Adrenal gland (tissue), 12 donors: Measurements from ENCODE around the gene FGFR3. TPM values are rescaled to one million over a fixed set of nuclear protein-coding genes. Genes with fewer than 3 reads are reported as not detected.

Experiments used
- DNase-seq, 7 donors: peaks; one replicate each; pipeline ENCODE4 v3.0.0-alpha.2; 2019 to 2020
- H3K27ac ChIP-seq, 5 donors: fragments of 200-600 bp; sonication (generic) in 4 of 5; 1 replicate in 3 of 5; 2 replicates in 2 of 5; pipeline versions ENCODE4 v1.5.1 to v1.8.0; 2016 to 2020; ENCODE audit warnings: mild to moderate bottlenecking in 1 of 5
- H3K27me3 ChIP-seq: fragments of 200-600 bp; 2 replicates; pipeline ENCODE4 v1.8.0; 2021
- H3K36me3 ChIP-seq, 2 donors: fragments of 200-600 bp; replicated peaks in 1 of 2; 1 replicate in 1 of 2; 2 replicates in 1 of 2; pipeline versions ENCODE4 v1.5.1 to v1.8.0; 2018 to 2022
- H3K4me1 ChIP-seq, 2 donors: fragments of 200-600 bp; replicated peaks in 1 of 2; 1 replicate in 1 of 2; 2 replicates in 1 of 2; pipeline versions ENCODE4 v1.5.1 to v1.8.0; 2018 to 2021
- H3K4me3 ChIP-seq, 4 donors: fragments of 200-600 bp; sonication (generic) in 3 of 4; one replicate each; pipeline ENCODE4 v1.5.1; 2016 to 2018
- H3K9me3 ChIP-seq, 3 donors: fragments of 200-600 bp; sonication (generic) in 1 of 3; replicated peaks in 1 of 3; 1 replicate in 2 of 3; 2 replicates in 1 of 3; pipeline versions ENCODE4 v1.5.1 to v1.8.0; 2016 to 2021
- CTCF ChIP-seq, 6 experiments: fragments of 450-650 bp in 4 of 6; fragments of 200-600 bp in 2 of 6; sonication (generic) in 1 of 6; IDR thresholded peaks; 1 replicate in 5 of 6; 2 replicates in 1 of 6; pipeline versions ENCODE4 v1.5.1 to v1.8.0; 2016 to 2021; ENCODE audit warnings: antibody characterized with exemption in 6 of 6, mild to moderate bottlenecking in 2 of 6, moderate library complexity in 1 of 6
- POLR2A ChIP-seq, 2 donors: fragments of 450-650 bp; IDR thresholded peaks; one replicate each; pipeline ENCODE4 v1.6.1; 2017; ENCODE audit warnings: antibody characterized with exemption in 2 of 2, mild to moderate bottlenecking in 2 of 2, moderate library complexity in 1 of 2
- WGBS, 4 donors: extraction: QIAGEN DNeasy Blood & Tissue Kit in 2 of 4; methylation state at CpG; one replicate each; pipeline versions ENCODE4 v1.1.5 to v1.1.7; 2013 to 2017; 5-methylcytosine and 5-hydroxymethylcytosine counted together
- intact Hi-C, 2 donors: fragments of 100-400 bp; cut with DNase I; formaldehyde crosslinking; loops; one replicate each; pipeline versions ENCODE4 v1.14.1 to v1.15.0; 2022 to 2023
- polyA plus RNA-seq, 3 donors: library from polyadenylated mRNA; stranded (reverse); fragments of 200-250 nt in 2 of 3; fragments of 350-450 nt in 1 of 3; fragmentation: Illumina TruSeq in 1 of 3; extraction: RNeasy Lipid Tissue Mini Kit (QIAGEN cat#74804) in 1 of 3; gene quantifications; one replicate each; pipeline ENCODE4 v1.2.3, GENCODE V29; 2013 to 2014
- total RNA-seq, 9 donors: library from RNA; depleted of rRNA in 4 of 9; stranded (reverse); fragments of >200 nt in 4 of 9; fragments of 120-200 nt in 1 of 9; fragmentation: NEBNext Ultra II Directional in 1 of 9; extraction: Animal tissue kit (Norgen Biotek cat#: 25700) in 1 of 9; gene quantifications; one replicate each; pipeline versions ENCODE4 v1.1.0 to v1.2.4, GENCODE V29; 2013 to 2023
- donor health status: healthy with polysubstance abuse.
- donor health status: Bipolar disorder and iron deficiency.
- donor health status: DM: yes; HTN: yes; CAD: no.
- donor health status: DM: no; HTN: no; CAD: no.
- donor health status: DM: no; HTN: no; CAD: no.
- donor health status: DM: yes; HTN: yes; CAD: no.

The FGFR3 gene
- total and polyA plus RNA-seq, 12 donors = 0.11 to 4.7 (median 1.9) TPM

DNA sequence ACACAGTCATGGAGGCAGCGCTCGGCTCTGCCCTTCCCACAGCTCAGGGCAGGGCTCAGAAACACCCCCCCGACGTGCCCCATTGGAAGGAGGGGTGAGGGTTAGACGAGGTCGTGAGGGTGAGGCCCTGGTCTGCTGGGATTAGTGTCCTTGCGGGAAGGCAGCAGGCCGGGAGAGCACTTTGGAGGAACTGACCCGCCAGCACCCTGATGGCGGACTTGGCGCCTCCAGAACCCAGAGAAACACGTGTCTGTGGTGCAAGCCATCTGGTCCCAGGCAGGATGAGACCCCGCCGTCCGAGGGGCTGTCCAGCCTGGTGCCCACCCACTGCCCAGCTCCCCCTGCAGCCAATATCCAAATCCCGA is 45.5 kb upstream of the FGFR3 start:
- Histone ChIP-seq H3K4me1 (peaks cover 0 to 3% of the 10 kb centered on the region in 2 donors), H3K9me3 (no peaks in the 10 kb centered on the region), H3K4me3 (no peak overlapping the region), H3K36me3 (no peaks in the 10 kb centered on the region), H3K27me3 (peaks cover 4% of the 10 kb centered on the region), H3K27ac (no peak overlapping the region)
- TF ChIP-seq POLR2A (IDR thresholded peaks at IDR 0.05) = no peak
- no peak for TF ChIP-seq CTCF (IDR thresholded peaks at IDR 0.05)
- intact Hi-C loops = loop anchor here (5.0 kb wide), 1 partner anchor 155 kb away; no protein-coding TSS in a partner anchor
- no peak for DNase-seq
- WGBS, 4 donors = 77 to 89% (median 83%) methylated on average over 3 to 16 of the region's 16 CpGs

GRCh38 chr4:1748465-1748995 is 44.6 kb upstream of the FGFR3 start:
- Histone ChIP-seq H3K27me3 (peaks cover 4% of the 10 kb centered on the region), H3K4me1 (peaks cover 0 to 3% of the 10 kb centered on the region in 2 donors), H3K27ac (no peak overlapping the region), H3K4me3 (no peak overlapping the region), H3K9me3 (no peaks in the 10 kb centered on the region), H3K36me3 (no peaks in the 10 kb centered on the region)
- TF ChIP-seq CTCF (IDR thresholded peaks at IDR 0.05) (peak; percentile 66 to 86 (median 76)), POLR2A (IDR thresholded peaks at IDR 0.05) (no peak)
- peak; percentile 69 to 86 (median 78) for DNase-seq
- intact Hi-C loops = loop anchor here (2.0 to 5.0 kb wide), 3 partner anchors 58 to 154 kb away; no protein-coding TSS in a partner anchor
- 3 to 10% (median 6%) methylated on average over 6 to 29 of the region's 29 CpGs for WGBS, 4 donors

DNA sequence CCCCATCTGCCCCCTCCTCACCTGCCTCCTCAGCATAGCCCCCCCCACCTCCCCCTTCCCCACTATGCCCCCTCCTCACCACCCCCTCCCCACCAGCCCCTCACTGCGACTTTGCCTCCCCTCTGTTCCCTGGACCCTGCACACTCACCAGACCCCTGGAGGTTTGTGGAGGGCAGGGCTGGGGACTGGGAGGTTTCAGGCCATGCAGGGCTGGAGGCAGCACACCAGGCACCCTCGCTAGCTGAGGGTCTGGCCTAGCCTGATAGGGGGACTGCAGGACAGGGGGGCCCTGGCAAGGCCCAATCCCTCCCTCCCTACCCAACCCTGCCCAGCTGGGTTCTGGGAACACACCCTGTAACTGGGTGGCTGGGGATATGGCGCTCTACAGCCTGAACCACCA is 43.7 kb upstream of the FGFR3 start:
- Histone ChIP-seq H3K4me3 (no peak overlapping the region), H3K27ac (no peak overlapping the region)
- intact Hi-C loops = loop anchor here (2.0 to 5.0 kb wide), 3 partner anchors 57 to 153 kb away; no protein-coding TSS in a partner anchor

DNA sequence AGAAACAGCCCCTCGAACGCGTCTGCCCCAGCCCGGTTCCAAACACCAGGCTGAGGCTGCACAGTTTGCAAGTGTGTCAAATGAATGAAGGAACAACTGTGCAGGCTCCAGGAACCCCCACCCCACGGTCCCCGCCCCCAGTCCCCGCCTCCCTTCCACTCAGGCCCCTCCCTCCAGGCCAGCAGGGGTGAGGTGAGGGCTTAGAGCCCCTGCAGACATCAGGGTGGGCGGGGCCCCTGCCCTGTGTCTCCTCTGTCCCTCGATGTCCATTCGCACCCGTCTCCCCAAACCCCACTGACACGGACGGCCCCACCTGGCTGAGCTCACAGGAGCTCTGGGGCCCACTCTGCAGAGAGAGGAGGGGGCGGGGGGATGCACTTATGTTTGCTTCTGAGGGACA is 43.3 kb upstream of the FGFR3 start:
- Histone ChIP-seq H3K36me3 (no peaks in the 10 kb centered on the region), H3K9me3 (no peaks in the 10 kb centered on the region), H3K4me3 (no peak overlapping the region), H3K4me1 (peaks cover 0 to 3% of the 10 kb centered on the region in 2 donors), H3K27me3 (peaks cover 4% of the 10 kb centered on the region), H3K27ac (no peak overlapping the region)
- DNase-seq = no peak
- 65 to 84% (median 76%) methylated on average over 6 to 14 of the region's 14 CpGs for WGBS, 4 donors
- TF ChIP-seq POLR2A (IDR thresholded peaks at IDR 0.05) (no peak), CTCF (IDR thresholded peaks at IDR 0.05) (no peak)
- intact Hi-C loops = loop anchor here (2.0 to 5.0 kb wide), 3 partner anchors 57 to 152 kb away; no protein-coding TSS in a partner anchor

More for the DNA sequence above, 43.7 kb upstream of the FGFR3 start:
- TF ChIP-seq CTCF (IDR thresholded peaks at IDR 0.05) (no peak), POLR2A (IDR thresholded peaks at IDR 0.05) (no peak)
- no peaks in the 10 kb centered on the region for H3K36me3 ChIP-seq
- peaks cover 4% of the 10 kb centered on the region for H3K27me3 ChIP-seq
- no peaks in the 10 kb centered on the region for H3K9me3 ChIP-seq
- peaks cover 0 to 3% of the 10 kb centered on the region in 2 donors for H3K4me1 ChIP-seq
- 60 to 71% methylated on average over 3 of the region's 3 CpGs; no CpG with 5 or more reads in 2 of the 4 donors for WGBS, 4 donors
- DNase-seq = no peak
